PC-9 (cell line): ENCODE measurements around the gene TMEM156.

Experiments
- CTCF ChIP-seq: fragments of 200-600 bp; sonication (generic); conservative IDR thresholded peaks from 2 replicates; pipeline ENCODE4 v1.6.1; 2017; ENCODE audit warnings: mixed run types, antibody characterized with exemption, mild to moderate bottlenecking, moderate library complexity
- EZH2 ChIP-seq: fragments of 200-600 bp; sonication (generic); IDR thresholded peaks from 2 replicates; pipeline ENCODE4 v1.8.0; 2017; ENCODE audit warnings: antibody characterized with exemption, low read depth

- no peak for TF ChIP-seq CTCF
- no peak for TF ChIP-seq EZH2
Observed at GRCh38 chr4:38917481-38918025, 114.7 kb downstream of the TMEM156 start.
